ENCODE results near the gene ANKH.

DNA sequence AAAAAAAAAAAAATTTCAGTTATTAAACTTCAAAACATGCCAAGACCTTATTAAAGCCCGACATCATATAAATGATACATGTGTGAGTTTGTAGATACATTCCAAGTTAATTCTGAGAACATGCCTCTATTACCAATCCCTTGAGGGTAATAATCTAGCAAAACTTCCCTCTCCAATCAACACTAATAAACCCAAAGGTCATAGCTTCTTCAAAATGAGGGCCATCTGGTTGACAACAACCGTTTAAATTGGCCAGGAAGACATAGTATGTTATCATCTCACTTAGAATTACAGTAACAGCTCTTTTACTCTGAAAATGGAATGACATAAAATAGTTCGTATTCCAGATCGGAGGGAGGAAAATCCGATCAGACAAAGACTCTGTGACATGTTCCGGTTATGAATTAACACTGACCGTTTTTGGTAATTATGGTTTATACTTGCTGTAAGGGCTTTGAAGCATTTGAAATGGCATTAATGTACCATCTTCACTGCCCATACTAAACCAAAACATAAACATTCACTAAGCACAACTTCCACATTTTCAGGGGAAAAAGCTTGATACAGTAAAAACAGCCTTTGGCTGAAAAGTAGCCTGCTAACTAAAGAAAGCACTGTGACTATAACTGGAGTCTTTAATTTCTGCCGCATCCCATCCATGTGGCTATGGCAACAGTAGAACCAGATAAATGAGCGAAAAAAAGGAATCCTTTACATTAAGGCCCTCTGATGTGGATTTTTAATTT is 50.3 kb downstream of the ANKH start:
- TF ChIP-seq, protein P1, sequence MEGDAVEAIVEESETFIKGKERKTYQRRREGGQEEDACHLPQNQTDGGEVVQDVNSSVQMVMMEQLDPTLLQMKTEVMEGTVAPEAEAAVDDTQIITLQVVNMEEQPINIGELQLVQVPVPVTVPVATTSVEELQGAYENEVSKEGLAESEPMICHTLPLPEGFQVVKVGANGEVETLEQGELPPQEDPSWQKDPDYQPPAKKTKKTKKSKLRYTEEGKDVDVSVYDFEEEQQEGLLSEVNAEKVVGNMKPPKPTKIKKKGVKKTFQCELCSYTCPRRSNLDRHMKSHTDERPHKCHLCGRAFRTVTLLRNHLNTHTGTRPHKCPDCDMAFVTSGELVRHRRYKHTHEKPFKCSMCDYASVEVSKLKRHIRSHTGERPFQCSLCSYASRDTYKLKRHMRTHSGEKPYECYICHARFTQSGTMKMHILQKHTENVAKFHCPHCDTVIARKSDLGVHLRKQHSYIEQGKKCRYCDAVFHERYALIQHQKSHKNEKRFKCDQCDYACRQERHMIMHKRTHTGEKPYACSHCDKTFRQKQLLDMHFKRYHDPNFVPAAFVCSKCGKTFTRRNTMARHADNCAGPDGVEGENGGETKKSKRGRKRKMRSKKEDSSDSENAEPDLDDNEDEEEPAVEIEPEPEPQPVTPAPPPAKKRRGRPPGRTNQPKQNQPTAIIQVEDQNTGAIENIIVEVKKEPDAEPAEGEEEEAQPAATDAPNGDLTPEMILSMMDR (IDR thresholded peaks at IDR 0.05): no peak
- TF ChIP-seq POLR2A (IDR thresholded peaks at IDR 0.05) (no peak), POLR2AphosphoS5 (IDR thresholded peaks at IDR 0.05) (no peak)
